OCI-LY1 (cell line): ENCODE data around the gene SPATA7.

Experiments used
- CTCF ChIP-seq: fragments of 200-600 bp; sonication (generic), shearing (Covaris generic); IDR thresholded peaks from 2 replicates; pipeline ENCODE4 v1.5.1; 2017; ENCODE audit warnings: mild to moderate bottlenecking, antibody characterized with exemption, low read length, moderate library complexity, mixed read lengths
- EZH2 ChIP-seq: fragments of 200-600 bp; sonication (generic), shearing (Covaris generic); IDR thresholded peaks from 2 replicates; pipeline ENCODE4 v1.8.0; 2017; ENCODE audit warnings: borderline replicate concordance, mixed run types, mild to moderate bottlenecking, antibody characterized with exemption, low read length, moderate library complexity, mixed read lengths

- TF ChIP-seq CTCF = no peak
- no peak for TF ChIP-seq EZH2
Observed at GRCh38 chr14:88384718-88385117, 739 bp upstream of the SPATA7 start.
